ENCODE measurements around the gene FMNL2. TPM values are rescaled to one million over a fixed set of nuclear protein-coding genes. Genes with fewer than 3 reads are reported as not detected.

Gene FMNL2
- total RNA-seq, 1 experiment from 2014 or later = 33.6 TPM

- no peak overlapping the region for H4K91ac ChIP-seq (ENCODE audit: insufficient read length, low read depth, low read length)
- no peak overlapping the region for H3K4me2 ChIP-seq (ENCODE audit: insufficient read depth, insufficient read length, low read length)
- H4K20me1 ChIP-seq (ENCODE audit: control insufficient read depth, insufficient read depth, insufficient read length) = no peaks in the 10 kb centered on the region
- H3K4ac ChIP-seq (ENCODE audit: low read depth, low read length) = no peak overlapping the region
- no peak overlapping the region for H4K8ac ChIP-seq (replicated peaks; ENCODE audit: insufficient read length, low read depth, low read length)
- no peak overlapping the region for H3T11ph ChIP-seq (ENCODE audit: low read length)
- Mint-ChIP-seq H3K27ac (no peak overlapping the region), H3K27me3 (ENCODE audit: low read depth) (no peaks in the 10 kb centered on the region), H3K9me3 (no peaks in the 10 kb centered on the region), H3K4me1 (no peaks in the 10 kb centered on the region), H3K36me3 (ENCODE audit: insufficient read depth in 1 of 3, low read depth in 3 of 3) (peaks cover 40 to 84% (median 76%) of the 10 kb centered on the region in 3 experiments; a peak in 6 of 7 replicates), H3K4me3 (no peak overlapping the region)
- H2AK5ac ChIP-seq (ENCODE audit: insufficient read length, low read length) = no peak overlapping the region
- no peak overlapping the region for H2BK12ac ChIP-seq (ENCODE audit: insufficient read length, low read depth, low read length)
- H3K14ac ChIP-seq (ENCODE audit: insufficient read depth, low read length) = no peak overlapping the region
- H2BK120ac ChIP-seq (ENCODE audit: low read depth, low read length, poor library complexity, severe bottlenecking) = no peak overlapping the region
- H2AFZ ChIP-seq (ENCODE audit: low read length) = no peak overlapping the region
- no peak overlapping the region for H3K18ac ChIP-seq (ENCODE audit: insufficient read length, low read depth, low read length)
- TF ChIP-seq, protein P1, sequence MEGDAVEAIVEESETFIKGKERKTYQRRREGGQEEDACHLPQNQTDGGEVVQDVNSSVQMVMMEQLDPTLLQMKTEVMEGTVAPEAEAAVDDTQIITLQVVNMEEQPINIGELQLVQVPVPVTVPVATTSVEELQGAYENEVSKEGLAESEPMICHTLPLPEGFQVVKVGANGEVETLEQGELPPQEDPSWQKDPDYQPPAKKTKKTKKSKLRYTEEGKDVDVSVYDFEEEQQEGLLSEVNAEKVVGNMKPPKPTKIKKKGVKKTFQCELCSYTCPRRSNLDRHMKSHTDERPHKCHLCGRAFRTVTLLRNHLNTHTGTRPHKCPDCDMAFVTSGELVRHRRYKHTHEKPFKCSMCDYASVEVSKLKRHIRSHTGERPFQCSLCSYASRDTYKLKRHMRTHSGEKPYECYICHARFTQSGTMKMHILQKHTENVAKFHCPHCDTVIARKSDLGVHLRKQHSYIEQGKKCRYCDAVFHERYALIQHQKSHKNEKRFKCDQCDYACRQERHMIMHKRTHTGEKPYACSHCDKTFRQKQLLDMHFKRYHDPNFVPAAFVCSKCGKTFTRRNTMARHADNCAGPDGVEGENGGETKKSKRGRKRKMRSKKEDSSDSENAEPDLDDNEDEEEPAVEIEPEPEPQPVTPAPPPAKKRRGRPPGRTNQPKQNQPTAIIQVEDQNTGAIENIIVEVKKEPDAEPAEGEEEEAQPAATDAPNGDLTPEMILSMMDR (conservative IDR thresholded peaks at IDR 0.05) = no peak
- no peak overlapping the region for H3K9ac ChIP-seq (ENCODE audit: extremely low read depth, insufficient read length, low read length)
- no peak overlapping the region for H2BK15ac ChIP-seq (ENCODE audit: low read depth, low read length)
- no peak overlapping the region for H3K23ac ChIP-seq (ENCODE audit: insufficient read length, low read depth, low read length)
- no peaks in the 10 kb centered on the region for H3K9me3 ChIP-seq (ENCODE audit: control insufficient read depth, low read depth, low read length)
- no peak overlapping the region for H2BK5ac ChIP-seq (ENCODE audit: insufficient read length, low read length)
- no peaks in the 10 kb centered on the region for H3K79me1 ChIP-seq (ENCODE audit: insufficient read depth, low read depth, low read length, poor library complexity, severe bottlenecking)
- H2BK20ac ChIP-seq (ENCODE audit: low read depth, low read length, poor library complexity, severe bottlenecking) = no peak overlapping the region
- no peak overlapping the region for H3K27ac ChIP-seq (ENCODE audit: insufficient read length, low read depth, low read length)
- no peak overlapping the region for H4K5ac ChIP-seq (ENCODE audit: insufficient read length, low read depth, low read length)
- H3K4me1 ChIP-seq (ENCODE audit: insufficient read depth, low read length) = no peaks in the 10 kb centered on the region
- no peak overlapping the region for H3K56ac ChIP-seq (ENCODE audit: insufficient read length, low read depth, low read length)
- H3K79me2 ChIP-seq (ENCODE audit: insufficient read depth, low read length) = no peaks in the 10 kb centered on the region
- no peak for DNase-seq
- H3K27me3 ChIP-seq (ENCODE audit: insufficient read depth, low read length) = no peaks in the 10 kb centered on the region
- WGBS (ENCODE audit: extremely low coverage, insufficient read length, low lambda C conversion rate) = no CpG with 5 or more reads among the region's 1 CpG
- H3K23me2 ChIP-seq (ENCODE audit: insufficient read length, low read depth, low read length, poor library complexity, severe bottlenecking) = no peaks in the 10 kb centered on the region
Observed at GRCh38 chr2:152658221-152658620, 323.2 kb downstream of the FMNL2 start.

Measured in H9 (cell line).